NT2/D1 (cell line): ENCODE measurements around the gene ABCC3.

Source experiments
- DNase-seq: peaks from one replicate; pipeline ENCODE4 v3.0.0-alpha.2; 2011; ENCODE audit warnings: low read depth, low spot score
- H3K27me3 ChIP-seq: 2 replicates; pipeline ENCODE4 v1.6.0; 2011; ENCODE audit warnings: mild to moderate bottlenecking; ENCODE audit not compliant: insufficient read length, insufficient read depth
- H3K36me3 ChIP-seq: 2 replicates; pipeline ENCODE4 v1.6.1; 2011; ENCODE audit warnings: mild to moderate bottlenecking, low read length, mixed read lengths; ENCODE audit not compliant: insufficient read depth, insufficient read length
- H3K4me1 ChIP-seq: 2 replicates; pipeline ENCODE4 v1.5.1; 2011; ENCODE audit not compliant: insufficient read depth, insufficient read length
- H3K4me3 ChIP-seq: 2 replicates; pipeline ENCODE4 v1.5.1; 2011; ENCODE audit warnings: low read depth; ENCODE audit not compliant: insufficient read length
- H3K9ac ChIP-seq: 2 replicates; pipeline ENCODE4 v1.6.0; 2011; ENCODE audit warnings: low read depth; ENCODE audit not compliant: insufficient read length
- H3K9me3 ChIP-seq: 2 replicates; pipeline ENCODE4 v1.5.1; 2011; ENCODE audit warnings: mild to moderate bottlenecking, low read length; ENCODE audit not compliant: insufficient read depth
- SUZ12 ChIP-seq: IDR thresholded peaks from 2 replicates; pipeline ENCODE4 v1.6.1; 2011; ENCODE audit not compliant: insufficient read length, insufficient read depth; ENCODE audit errors: extremely low read depth
- YY1 ChIP-seq: IDR thresholded peaks from 2 replicates; pipeline ENCODE4 v1.6.1; 2011; ENCODE audit not compliant: insufficient read length, insufficient read depth
- ZNF274 ChIP-seq: IDR thresholded peaks from 2 replicates; pipeline ENCODE4 v1.6.1; 2011; ENCODE audit warnings: mild to moderate bottlenecking, low read depth, low read length

Gene ABCC3

GRCh38 chr17:50641357-50641756 lies 6.7 kb downstream of the ABCC3 start:
- Histone ChIP-seq H3K27me3 (peaks cover 5% of the 10 kb centered on the region), H3K36me3 (no peaks in the 10 kb centered on the region), H3K9ac (no peak overlapping the region), H3K9me3 (no peaks in the 10 kb centered on the region), H3K4me1 (peaks cover 21% of the 10 kb centered on the region), H3K4me3 (no peak overlapping the region)
- DNase-seq = no peak
- no peak for TF ChIP-seq SUZ12
- TF ChIP-seq YY1 = no peak
- TF ChIP-seq ZNF274 = no peak

DNA sequence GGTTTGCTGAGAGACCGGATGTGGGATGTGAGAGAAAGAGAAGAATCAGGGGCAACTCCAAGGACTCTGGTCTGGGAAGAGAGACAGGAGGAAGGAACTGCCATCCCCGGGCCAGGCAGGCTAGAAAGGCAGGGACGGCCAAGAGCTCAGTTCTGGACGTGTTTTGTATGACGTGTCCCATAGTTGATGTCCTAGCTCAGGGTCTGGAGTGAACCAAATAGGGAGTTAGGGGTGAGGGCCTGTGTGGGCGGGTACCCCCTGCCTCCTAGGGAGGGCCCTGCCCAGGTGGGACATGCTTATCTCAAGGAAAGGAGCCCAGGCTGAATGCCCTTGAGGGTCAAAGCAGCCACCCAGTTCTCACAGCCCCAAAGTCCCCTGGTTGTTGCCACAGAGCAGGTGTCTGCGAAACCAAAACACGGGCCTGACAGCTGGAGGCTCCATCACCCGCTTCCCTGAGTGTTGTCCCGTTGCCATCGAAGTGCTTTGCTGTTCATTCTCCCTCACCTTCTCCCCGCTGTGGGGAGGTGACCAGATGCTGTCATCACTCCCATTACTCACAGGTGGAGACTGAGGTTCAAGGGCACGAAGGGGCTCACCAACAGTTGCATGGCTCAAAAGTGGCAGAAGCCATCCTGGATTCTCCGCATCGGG lies 7.5 kb downstream of the ABCC3 start:
- peaks cover 21% of the 10 kb centered on the region for H3K4me1 ChIP-seq
- H3K27me3 ChIP-seq = no peaks in the 10 kb centered on the region
- TF ChIP-seq YY1 (no peak), ZNF274 (no peak), SUZ12 (no peak)
- H3K4me3 ChIP-seq = no peak overlapping the region
- DNase-seq = no peak
- no peak overlapping the region for H3K9ac ChIP-seq
- no peaks in the 10 kb centered on the region for H3K9me3 ChIP-seq
- no peaks in the 10 kb centered on the region for H3K36me3 ChIP-seq

GRCh38 chr17:50642722-50643656 lies 8.3 kb downstream of the ABCC3 start:
- no peak overlapping the region for H3K4me3 ChIP-seq
- H3K27me3 ChIP-seq = no peaks in the 10 kb centered on the region
- no peak for DNase-seq
- peaks cover 21% of the 10 kb centered on the region for H3K4me1 ChIP-seq
- H3K36me3 ChIP-seq = no peaks in the 10 kb centered on the region
- H3K9me3 ChIP-seq = no peaks in the 10 kb centered on the region
- H3K9ac ChIP-seq = no peak overlapping the region
- TF ChIP-seq SUZ12 (no peak), ZNF274 (no peak), YY1 (no peak)

GRCh38 chr17:50645748-50646682 lies 11.3 kb downstream of the ABCC3 start:
- Histone ChIP-seq H3K9ac (no peak overlapping the region), H3K27me3 (no peaks in the 10 kb centered on the region), H3K4me3 (no peak overlapping the region), H3K4me1 (peaks cover 6% of the 10 kb centered on the region), H3K9me3 (no peaks in the 10 kb centered on the region), H3K36me3 (no peaks in the 10 kb centered on the region)
- TF ChIP-seq YY1 (no peak), SUZ12 (no peak), ZNF274 (no peak)
- no peak for DNase-seq

GRCh38 chr17:50647187-50647586 lies 12.5 kb downstream of the ABCC3 start:
- no peak overlapping the region for H3K9ac ChIP-seq
- no peaks in the 10 kb centered on the region for H3K27me3 ChIP-seq
- DNase-seq = no peak
- TF ChIP-seq SUZ12 = no peak
- TF ChIP-seq YY1 = no peak
- TF ChIP-seq ZNF274 = no peak
- no peaks in the 10 kb centered on the region for H3K9me3 ChIP-seq
- no peaks in the 10 kb centered on the region for H3K36me3 ChIP-seq
- H3K4me3 ChIP-seq = no peak overlapping the region
- peaks cover 6% of the 10 kb centered on the region for H3K4me1 ChIP-seq

GRCh38 chr17:50649042-50649908 lies 14.6 kb downstream of the ABCC3 start:
- no peaks in the 10 kb centered on the region for H3K27me3 ChIP-seq
- H3K4me3 ChIP-seq = no peak overlapping the region
- DNase-seq = no peak
- no peaks in the 10 kb centered on the region for H3K36me3 ChIP-seq
- no peaks in the 10 kb centered on the region for H3K9me3 ChIP-seq
- no peak overlapping the region for H3K9ac ChIP-seq
- no peaks in the 10 kb centered on the region for H3K4me1 ChIP-seq
- TF ChIP-seq YY1 = no peak
- no peak for TF ChIP-seq SUZ12
- no peak for TF ChIP-seq ZNF274
